NCI-H1105 treated with DMSO at 0.1 percent for 48 hours (cell line): ENCODE results near the gene FGG.

ENCODE experiments used
- DNase-seq: peaks from one replicate; lab custom pipeline; 2025; lab: John Stamatoyannopoulos, UW

Gene FGG

DNA sequence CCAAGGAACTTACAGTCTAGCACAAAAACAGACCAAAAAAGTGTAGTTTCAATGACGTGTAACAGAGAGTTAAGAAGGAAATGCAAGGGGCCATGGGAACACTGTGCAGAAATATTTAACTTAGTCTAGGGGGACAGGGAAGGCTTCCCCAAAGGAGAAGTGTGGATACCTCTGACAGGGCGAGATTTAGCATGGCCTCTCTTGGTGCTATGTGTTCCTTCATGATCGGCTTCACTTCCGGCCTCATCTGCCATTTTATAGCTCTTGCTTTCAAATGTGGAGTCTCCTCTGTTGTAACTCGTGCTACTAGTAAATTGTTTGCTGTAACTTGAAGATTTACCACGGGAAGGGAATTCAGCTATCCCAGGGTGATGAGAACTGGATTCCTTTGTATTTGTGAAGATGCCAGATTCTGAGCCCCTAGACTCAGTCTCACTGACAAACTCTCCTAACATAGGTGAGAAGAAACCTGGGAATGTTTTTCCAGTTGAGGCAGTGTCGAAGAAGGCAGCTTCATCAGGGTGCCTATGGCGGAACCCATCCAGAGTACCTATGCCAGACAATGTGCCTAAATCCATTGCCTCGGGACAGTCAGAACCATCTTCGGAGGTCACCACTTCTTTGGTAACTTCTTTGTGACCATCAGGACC is 27.0 kb downstream of the FGG start:
- DNase-seq: no peak

DNA sequence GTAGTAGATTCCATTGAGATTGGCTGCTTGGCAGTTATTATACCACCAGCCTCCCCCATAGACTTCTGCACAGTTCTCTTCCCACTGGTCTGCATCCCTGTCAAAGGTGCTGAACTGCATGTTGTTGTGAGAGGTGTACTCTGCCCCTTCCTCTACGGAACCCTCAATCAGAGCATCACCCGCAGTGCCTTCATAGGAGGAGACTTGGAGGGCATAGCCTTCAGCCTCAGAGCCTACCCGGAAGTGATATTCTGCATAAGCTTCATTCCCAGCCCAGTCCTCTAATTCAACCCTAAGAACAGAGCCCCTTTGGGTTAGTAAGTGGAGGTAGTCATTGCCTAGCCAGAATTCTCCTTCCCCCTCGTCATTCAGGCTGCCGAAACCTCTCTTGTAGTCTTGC is 28.2 kb downstream of the FGG start:
- no peak for DNase-seq

GRCh38 chr4:154583677-154584076 is 28.8 kb downstream of the FGG start:
- DNase-seq: no peak

DNA sequence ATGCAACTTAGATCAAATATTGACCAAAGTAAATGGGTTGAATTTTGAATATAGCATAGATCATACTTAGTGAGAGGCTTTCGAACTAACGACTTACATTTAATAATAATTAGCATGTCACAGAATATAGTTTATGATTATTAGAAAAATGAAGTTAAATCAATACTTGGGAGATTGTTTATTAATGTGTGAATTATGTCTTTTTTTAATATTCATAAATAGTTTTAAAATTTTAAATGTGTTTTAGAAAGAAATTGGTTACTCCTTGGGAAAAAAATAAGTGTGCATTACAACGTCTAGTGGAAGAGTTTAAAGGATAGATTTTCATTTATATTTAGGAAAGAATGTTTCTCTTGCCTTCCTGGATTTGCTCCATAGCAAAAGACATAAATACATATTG is 29.2 kb downstream of the FGG start:
- no peak for DNase-seq

DNA sequence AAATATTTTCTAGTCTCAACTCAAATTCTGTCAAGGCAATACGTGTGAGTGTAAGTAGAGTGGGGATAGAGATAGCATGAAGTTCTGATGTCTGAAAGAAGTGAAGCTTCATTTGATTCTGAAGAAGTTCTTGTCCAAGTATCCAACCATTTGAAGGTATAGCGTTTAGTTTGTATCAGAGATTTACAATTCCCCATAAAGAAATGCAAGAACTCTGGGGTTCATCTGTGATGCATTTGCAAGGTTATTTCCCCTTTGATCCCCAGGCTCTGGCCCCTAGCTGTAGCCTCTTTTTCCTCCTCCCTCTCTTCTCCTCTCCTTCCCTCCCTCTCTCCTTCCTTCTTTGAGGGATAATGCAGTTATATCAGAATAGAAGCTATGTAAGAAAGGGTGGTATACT is 29.7 kb downstream of the FGG start:
- DNase-seq: no peak

DNA sequence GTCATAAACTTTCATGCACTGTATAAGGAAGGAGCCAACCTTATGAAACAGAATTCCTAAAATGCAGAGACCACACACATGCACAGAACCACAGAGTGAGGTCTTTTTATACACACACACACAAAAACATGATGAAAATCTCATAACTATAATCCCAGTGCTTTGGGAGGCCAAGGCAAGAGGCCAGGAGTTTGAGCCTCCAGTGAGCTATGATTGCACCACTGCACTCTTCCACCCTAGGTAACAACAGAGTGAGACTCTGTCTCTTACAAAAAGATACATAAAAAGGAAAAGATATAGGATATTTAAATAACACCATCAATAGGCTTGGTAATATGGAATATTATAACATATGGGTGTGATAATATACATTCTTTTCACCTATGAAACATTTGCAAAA is 32.5 kb downstream of the FGG start:
- DNase-seq: no peak

- DNase-seq: no peak
These were observed 33.5 kb downstream of the FGG start for GRCh38 chr4:154578919-154579318.

GRCh38 chr4:154577324-154577723 is 35.1 kb downstream of the FGG start:
- DNase-seq: no peak

GRCh38 chr4:154574311-154574710 is 38.1 kb downstream of the FGG start:
- no peak for DNase-seq

GRCh38 chr4:154573190-154573870 is 39.1 kb downstream of the FGG start:
- DNase-seq: no peak

DNA sequence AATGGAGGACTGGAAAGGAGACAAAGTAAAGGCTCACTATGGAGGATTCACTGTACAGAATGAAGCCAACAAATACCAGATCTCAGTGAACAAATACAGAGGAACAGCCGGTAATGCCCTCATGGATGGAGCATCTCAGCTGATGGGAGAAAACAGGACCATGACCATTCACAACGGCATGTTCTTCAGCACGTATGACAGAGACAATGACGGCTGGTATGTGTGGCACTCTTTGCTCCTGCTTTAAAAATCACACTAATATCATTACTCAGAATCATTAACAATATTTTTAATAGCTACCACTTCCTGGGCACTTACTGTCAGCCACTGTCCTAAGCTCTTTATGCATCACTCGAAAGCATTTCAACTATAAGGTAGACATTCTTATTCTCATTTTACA is 42.9 kb downstream of the FGG start:
- no peak for DNase-seq

DNA sequence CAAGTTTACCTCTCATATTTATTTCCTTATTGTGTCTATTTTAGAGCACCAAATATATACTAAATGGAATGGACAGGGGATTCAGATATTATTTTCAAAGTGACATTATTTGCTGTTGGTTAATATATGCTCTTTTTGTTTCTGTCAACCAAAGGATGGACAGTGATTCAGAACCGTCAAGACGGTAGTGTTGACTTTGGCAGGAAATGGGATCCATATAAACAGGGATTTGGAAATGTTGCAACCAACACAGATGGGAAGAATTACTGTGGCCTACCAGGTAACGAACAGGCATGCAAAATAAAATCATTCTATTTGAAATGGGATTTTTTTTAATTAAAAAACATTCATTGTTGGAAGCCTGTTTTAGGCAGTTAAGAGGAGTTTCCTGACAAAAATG is 43.4 kb downstream of the FGG start:
- DNase-seq: no peak

GRCh38 chr4:154566639-154567204 is 45.7 kb downstream of the FGG start:
- DNase-seq: no peak

GRCh38 chr4:154565704-154566103 is 46.8 kb downstream of the FGG start:
- no peak for DNase-seq

DNA sequence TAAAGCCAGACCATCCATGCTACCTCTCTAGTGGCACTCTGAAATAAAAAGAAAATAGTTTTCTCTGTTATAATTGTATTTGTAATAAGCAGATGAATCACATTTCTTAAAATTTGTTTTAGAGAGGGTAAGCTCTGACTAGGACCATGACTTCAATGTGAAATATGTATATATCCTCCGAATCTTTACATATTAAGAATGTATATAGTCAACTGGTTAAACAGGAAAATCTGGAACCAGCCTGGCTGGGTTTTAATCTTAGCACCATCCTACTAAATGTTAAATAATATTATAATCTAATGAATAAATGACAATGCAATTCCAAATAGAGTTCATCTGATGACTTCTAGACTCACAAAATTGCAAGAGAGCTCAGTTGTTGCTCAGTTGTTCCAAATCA is 48.1 kb downstream of the FGG start:
- no peak for DNase-seq

DNA sequence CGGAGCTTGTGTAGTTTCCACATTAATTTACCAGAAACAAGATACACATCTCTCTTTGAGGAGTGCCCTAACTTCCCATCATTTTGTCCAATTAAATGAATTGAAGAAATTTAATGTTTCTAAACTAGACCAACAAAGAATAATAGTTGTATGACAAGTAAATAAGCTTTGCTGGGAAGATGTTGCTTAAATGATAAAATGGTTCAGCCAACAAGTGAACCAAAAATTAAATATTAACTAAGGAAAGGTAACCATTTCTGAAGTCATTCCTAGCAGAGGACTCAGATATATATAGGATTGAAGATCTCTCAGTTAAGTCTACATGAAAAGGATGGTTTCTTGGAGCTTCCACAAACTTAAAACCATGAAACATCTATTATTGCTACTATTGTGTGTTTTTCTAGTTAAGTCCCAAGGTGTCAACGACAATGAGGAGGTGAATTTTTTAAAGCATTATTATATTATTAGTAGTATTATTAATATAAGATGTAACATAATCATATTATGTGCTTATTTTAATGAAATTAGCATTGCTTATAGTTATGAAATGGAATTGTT is 49.7 kb downstream of the FGG start, which contains the start of gene FGB:
TSS of gene FGB (plus strand) at position 315 of the 558 bp plus-strand sequence. CDS start at position 323, 8 bp downstream.
- DNase-seq: no peak

- no peak for DNase-seq
These were observed 51.6 kb downstream of the FGG start for GRCh38 chr4:154560824-154561231.

DNA sequence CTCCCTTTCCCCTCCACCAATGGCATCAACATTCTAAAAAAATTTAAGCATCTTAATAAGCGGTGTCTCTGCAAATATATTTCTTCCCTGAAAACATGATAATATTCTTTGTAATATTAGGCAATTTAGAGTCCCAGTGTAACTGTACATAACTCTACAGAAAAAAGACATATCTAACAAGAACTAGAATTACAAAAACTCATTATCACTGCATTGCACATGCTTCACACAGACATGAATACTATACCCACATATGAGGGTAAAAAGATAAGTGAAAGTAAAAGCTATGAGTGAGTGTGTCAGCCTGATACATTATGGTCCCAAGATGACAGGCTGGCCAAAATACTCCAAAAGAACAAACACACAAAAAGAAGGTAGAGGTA is 52.0 kb downstream of the FGG start:
- DNase-seq: no peak

GRCh38 chr4:154559494-154560418 is 52.7 kb downstream of the FGG start:
- DNase-seq: peak; percentile 31

GRCh38 chr4:154559141-154559493 is 53.3 kb downstream of the FGG start:
- DNase-seq: no peak
